ENCODE results near the gene MATR3.
A peak's percentile ranks its signal among the peaks of the same experiment; 100 is the strongest.

MATR3 gene

GRCh38 chr5:139341689-139342422 lies 48.3 kb downstream of the MATR3 start, which contains the start of gene PAIP2:
TSS of gene PAIP2 (plus strand) at chr5:139341854. CDS start at chr5:139363785, 21,931 bp downstream.
- no peaks in the 10 kb centered on the region; the same call in 1 of the 2 replicates for H3K36me3 ChIP-seq (ENCODE audit: low read length)
- no peaks in the 10 kb centered on the region for H3K9me2 ChIP-seq (replicated peaks; ENCODE audit: insufficient read depth, low read length)
- peak within 1 kb of the TSS; percentile 82 for H3K4me3 ChIP-seq (ENCODE audit: insufficient read depth, low read length, poor library complexity, severe bottlenecking)
- H2AFZ ChIP-seq (ENCODE audit: low read depth, low read length, severe bottlenecking) = peak within 1 kb of the TSS; percentile 49
- peaks cover 31% of the 10 kb centered on the region for H3F3A ChIP-seq (ENCODE audit: insufficient read depth)
- TF ChIP-seq EZH2phosphoT487 (conservative IDR thresholded peaks at IDR 0.05; ENCODE audit: low read length) (no peak), CTCF (IDR thresholded peaks at IDR 0.05; ENCODE audit: insufficient read depth, low read length, poor library complexity, severe bottlenecking) (peak; percentile 55)
- peak within 1 kb of the TSS; percentile 86 for H3K27ac ChIP-seq (ENCODE audit: low read depth, low read length)
- peaks cover 46% of the 10 kb centered on the region for H3K79me2 ChIP-seq (ENCODE audit: insufficient read depth, low read length)
- peak within 1 kb of the TSS; percentile 68 for H3K9ac ChIP-seq (ENCODE audit: low read length)
- no peaks in the 10 kb centered on the region for H3K9me3 ChIP-seq (ENCODE audit: insufficient read depth, low read length)
- no peaks in the 10 kb centered on the region for H3K27me3 ChIP-seq (ENCODE audit: low read length)
- H3K4me2 ChIP-seq (ENCODE audit: low read depth, low read length, poor library complexity, severe bottlenecking) = peak within 1 kb of the TSS; percentile 98
- 0 out of 2 replicates have a peak, but pooled peaks cover 3% of the 10 kb centered on the region for H4K20me1 ChIP-seq (ENCODE audit: low read depth, low read length)

GRCh38 chr5:139342423-139342723 lies 48.8 kb downstream of the MATR3 start:
- Histone ChIP-seq H2AFZ (ENCODE audit: low read depth, low read length, severe bottlenecking) (peak overlapping the region; percentile 33), H3K9me2 (replicated peaks; ENCODE audit: insufficient read depth, low read length) (no peaks in the 10 kb centered on the region), H3K36me3 (ENCODE audit: low read length) (no peaks in the 10 kb centered on the region; the same call in 1 of the 2 replicates), H3K4me3 (ENCODE audit: insufficient read depth, low read length, poor library complexity, severe bottlenecking) (peak overlapping the region; percentile 82), H4K20me1 (ENCODE audit: low read depth, low read length) (0 out of 2 replicates have a peak, but pooled peaks cover 3% of the 10 kb centered on the region), H3F3A (ENCODE audit: insufficient read depth) (peaks cover 27% of the 10 kb centered on the region), H3K4me2 (ENCODE audit: low read depth, low read length, poor library complexity, severe bottlenecking) (peak overlapping the region; percentile 98), H3K27ac (ENCODE audit: low read depth, low read length) (peak overlapping the region; percentile 86), H3K27me3 (ENCODE audit: low read length) (no peaks in the 10 kb centered on the region), H3K9ac (ENCODE audit: low read length) (peak overlapping the region; percentile 68), H3K79me2 (ENCODE audit: insufficient read depth, low read length) (peaks cover 51% of the 10 kb centered on the region), H3K9me3 (ENCODE audit: insufficient read depth, low read length) (no peaks in the 10 kb centered on the region)
- no peak for TF ChIP-seq CTCF (IDR thresholded peaks at IDR 0.05; ENCODE audit: insufficient read depth, low read length, poor library complexity, severe bottlenecking)
- no peak for TF ChIP-seq EZH2phosphoT487 (conservative IDR thresholded peaks at IDR 0.05; ENCODE audit: low read length)

GRCh38 chr5:139343476-139343875 lies 49.9 kb downstream of the MATR3 start:
- H2AFZ ChIP-seq (ENCODE audit: low read depth, low read length, severe bottlenecking) = no peak overlapping the region
- H3F3A ChIP-seq (ENCODE audit: insufficient read depth) = peaks cover 27% of the 10 kb centered on the region
- H4K20me1 ChIP-seq (ENCODE audit: low read depth, low read length) = 0 out of 2 replicates have a peak, but pooled peaks cover 3% of the 10 kb centered on the region
- H3K4me3 ChIP-seq (ENCODE audit: insufficient read depth, low read length, poor library complexity, severe bottlenecking) = peak overlapping the region; percentile 82
- H3K4me2 ChIP-seq (ENCODE audit: low read depth, low read length, poor library complexity, severe bottlenecking) = peak overlapping the region; percentile 98
- H3K79me2 ChIP-seq (ENCODE audit: insufficient read depth, low read length) = peaks cover 60% of the 10 kb centered on the region
- no peaks in the 10 kb centered on the region for H3K9me3 ChIP-seq (ENCODE audit: insufficient read depth, low read length)
- H3K36me3 ChIP-seq (ENCODE audit: low read length) = no peaks in the 10 kb centered on the region; the same call in 1 of the 2 replicates
- peak overlapping the region; percentile 86; the same call in 1 of the 2 replicates for H3K27ac ChIP-seq (ENCODE audit: low read depth, low read length)
- no peaks in the 10 kb centered on the region for H3K9me2 ChIP-seq (replicated peaks; ENCODE audit: insufficient read depth, low read length)
- TF ChIP-seq CTCF (IDR thresholded peaks at IDR 0.05; ENCODE audit: insufficient read depth, low read length, poor library complexity, severe bottlenecking) = no peak
- TF ChIP-seq EZH2phosphoT487 (conservative IDR thresholded peaks at IDR 0.05; ENCODE audit: low read length) = no peak
- peak overlapping the region; percentile 68 for H3K9ac ChIP-seq (ENCODE audit: low read length)
- no peaks in the 10 kb centered on the region for H3K27me3 ChIP-seq (ENCODE audit: low read length)
